Erythroblast (primary cell): ENCODE data around the gene NBEA.

Experiments
- GATA1 ChIP-seq: IDR thresholded peaks from 2 replicates; pipeline ENCODE4 v1.6.1; 2011; ENCODE audit warnings: low read depth, mild to moderate bottlenecking, control low read depth, low read length, moderate library complexity
- POLR2A ChIP-seq: IDR thresholded peaks from 2 replicates; pipeline ENCODE4 v1.6.1; 2011; ENCODE audit warnings: mild to moderate bottlenecking, low read length

GRCh38 chr13:34894756-34895155 lies 47.3 kb upstream of the NBEA start:
- TF ChIP-seq POLR2A (no peak), GATA1 (no peak)
